ENCODE data around the gene QPCT. TPM values are rescaled to one million over a fixed set of nuclear protein-coding genes. Genes with fewer than 3 reads are reported as not detected.

The QPCT gene
- total RNA-seq, 1 experiment from 2014 or later, result 13.6 TPM

- H3K9me3 Mint-ChIP-seq, result no peaks in the 10 kb centered on the region
- ChIA-PET POLR2A (no interaction called here), CTCF (no interaction called here)
- peak overlapping the region; percentile 37 for H3K4me3 Mint-ChIP-seq
- ATAC-seq, result no peak
- no peak for DNase-seq (ENCODE audit: low spot score)
- peaks cover 12% of the 10 kb centered on the region for H3K27me3 Mint-ChIP-seq (ENCODE audit: low read depth)
- TF ChIP-seq ZSCAN18 (CRISPR knock-in tag; IDR thresholded peaks at IDR 0.05), result no peak
- TF ChIP-seq ATF2 (CRISPR knock-in tag; IDR thresholded peaks at IDR 0.05; ENCODE audit: borderline replicate concordance, low read depth), result no peak
- TF ChIP-seq ZNF512 (CRISPR knock-in tag; IDR thresholded peaks at IDR 0.05; ENCODE audit: borderline replicate concordance), result no peak
- TF ChIP-seq NR2C2 (CRISPR knock-in tag; IDR thresholded peaks at IDR 0.05), result no peak
- no peak for TF ChIP-seq ZNF396 (CRISPR knock-in tag; IDR thresholded peaks at IDR 0.05; ENCODE audit: borderline replicate concordance)
- no peak for TF ChIP-seq CREM (CRISPR knock-in tag; IDR thresholded peaks at IDR 0.05)
- TF ChIP-seq E2F4 (CRISPR knock-in tag; IDR thresholded peaks at IDR 0.05; ENCODE audit: borderline replicate concordance, low read depth), result no peak
- TF ChIP-seq TEAD1 (CRISPR knock-in tag; IDR thresholded peaks at IDR 0.05), result no peak
- no peak for TF ChIP-seq E2F1 (CRISPR knock-in tag; IDR thresholded peaks at IDR 0.05)
- no peak for TF ChIP-seq ZNF532 (CRISPR knock-in tag; IDR thresholded peaks at IDR 0.05; ENCODE audit: borderline replicate concordance)
- no peak for TF ChIP-seq ZNF121 (CRISPR knock-in tag; IDR thresholded peaks at IDR 0.05)
- TF ChIP-seq OVOL2 (CRISPR knock-in tag; IDR thresholded peaks at IDR 0.05; ENCODE audit: borderline replicate concordance), result no peak
- no peak for TF ChIP-seq KAT7 (CRISPR knock-in tag; IDR thresholded peaks at IDR 0.05; ENCODE audit: borderline replicate concordance)
- no peak for TF ChIP-seq ZNF281 (CRISPR knock-in tag; IDR thresholded peaks at IDR 0.05)
- no peak for TF ChIP-seq CREB1 (CRISPR knock-in tag; IDR thresholded peaks at IDR 0.05)
- TF ChIP-seq FOXK1 (CRISPR knock-in tag; IDR thresholded peaks at IDR 0.05), result no peak
- TF ChIP-seq HMGXB4 (CRISPR knock-in tag; IDR thresholded peaks at IDR 0.05), result no peak
- peak overlapping the region; percentile 73; the same call in 1 of the 2 replicates for H3K27ac Mint-ChIP-seq
- peaks cover 70% of the 10 kb centered on the region for H3K4me1 Mint-ChIP-seq
- peaks cover 5% of the 10 kb centered on the region; the same call in 1 of the 2 replicates for H3K36me3 Mint-ChIP-seq
Observed at GRCh38 chr2:37321029-37321682, 23.3 kb upstream of the QPCT start.
